ENCODE measurements around the gene ZNF107. TPM values are rescaled to one million over a fixed set of nuclear protein-coding genes. Genes with fewer than 3 reads are reported as not detected.

Gene ZNF107
- total and polyA plus RNA-seq, 8 donors: 3.8 to 13.1 (median 11.2) TPM

GRCh38 chr7:64625114-64626082, 40.5 kb upstream of the ZNF107 start:
- no peak overlapping the region for H3K4me3 ChIP-seq
- peak; percentile 78 to 82 for TF ChIP-seq CTCF (IDR thresholded peaks at IDR 0.05)
- intact Hi-C loops (cut with DNase I): loop anchor here in 1 of 2 donors (10.0 kb wide), 1 partner anchor 441 kb away; no protein-coding TSS in a partner anchor
- H3K9me3 ChIP-seq: peaks cover 0 to 3% of the 10 kb centered on the region in 2 donors
- H3K4me1 ChIP-seq: no peaks in the 10 kb centered on the region
- ATAC-seq (peak; percentile 44), DNase-seq (no peak)
- no peak overlapping the region for H3K27ac ChIP-seq
- no peaks in the 10 kb centered on the region for H3K36me3 ChIP-seq
- H3K27me3 ChIP-seq: no peaks in the 10 kb centered on the region

- H3K27me3 ChIP-seq: no peaks in the 10 kb centered on the region
- H3K36me3 ChIP-seq: no peaks in the 10 kb centered on the region
- TF ChIP-seq CTCF (IDR thresholded peaks at IDR 0.05): no peak
- H3K27ac ChIP-seq: no peak overlapping the region
- no peak overlapping the region for H3K4me3 ChIP-seq
- ATAC-seq (no peak), DNase-seq (no peak)
- no peaks in the 10 kb centered on the region for H3K4me1 ChIP-seq
- H3K9me3 ChIP-seq: no peaks in the 10 kb centered on the region
- intact Hi-C loops (cut with DNase I): loop anchor here in 1 of 2 donors (10.0 kb wide), 1 partner anchor 441 kb away; no protein-coding TSS in a partner anchor
These were observed 39.9 kb upstream of the ZNF107 start for GRCh38 chr7:64626083-64626469.

- DNase-seq (no peak), ATAC-seq (no peak)
- Histone ChIP-seq H3K4me1 (no peaks in the 10 kb centered on the region), H3K4me3 (no peak overlapping the region), H3K36me3 (no peaks in the 10 kb centered on the region), H3K27ac (no peak overlapping the region), H3K27me3 (no peaks in the 10 kb centered on the region), H3K9me3 (no peaks in the 10 kb centered on the region)
- TF ChIP-seq CTCF (IDR thresholded peaks at IDR 0.05): no peak
- intact Hi-C loops (cut with DNase I): loop anchor here in 1 of 2 donors (10.0 kb wide), 1 partner anchor 442 kb away; no protein-coding TSS in a partner anchor
These were observed 39.4 kb upstream of the ZNF107 start for GRCh38 chr7:64626557-64626956.

GRCh38 chr7:64628192-64628591, 37.7 kb upstream of the ZNF107 start:
- no peak overlapping the region for H3K4me3 ChIP-seq
- DNase-seq: no peak
- H3K27me3 ChIP-seq: no peaks in the 10 kb centered on the region
- H3K9me3 ChIP-seq: no peaks in the 10 kb centered on the region
- intact Hi-C loops (cut with DNase I): loop anchor here in 1 of 2 donors (10.0 kb wide), 1 partner anchor 443 kb away; no protein-coding TSS in a partner anchor
- H3K4me1 ChIP-seq: no peaks in the 10 kb centered on the region
- ATAC-seq: no peak
- no peaks in the 10 kb centered on the region for H3K36me3 ChIP-seq
- H3K27ac ChIP-seq: no peak overlapping the region
- no peak for TF ChIP-seq CTCF (IDR thresholded peaks at IDR 0.05)

- H3K4me1 ChIP-seq: no peaks in the 10 kb centered on the region
- ATAC-seq (no peak), DNase-seq (no peak)
- intact Hi-C loops (cut with DNase I): loop anchor here in 1 of 2 donors (10.0 kb wide), 1 partner anchor 444 kb away; no protein-coding TSS in a partner anchor
- H3K36me3 ChIP-seq: no peaks in the 10 kb centered on the region
- no peaks in the 10 kb centered on the region for H3K9me3 ChIP-seq
- no peaks in the 10 kb centered on the region for H3K27me3 ChIP-seq
- no peak overlapping the region for H3K4me3 ChIP-seq
- no peak overlapping the region for H3K27ac ChIP-seq
- TF ChIP-seq CTCF (IDR thresholded peaks at IDR 0.05): no peak
These were observed 37.2 kb upstream of the ZNF107 start for GRCh38 chr7:64628721-64629120.
